Adrenal gland (tissue), 12 donors: Measurements from ENCODE around the gene CDH4. TPM values are rescaled to one million over a fixed set of nuclear protein-coding genes. Genes with fewer than 3 reads are reported as not detected.

Source experiments
- DNase-seq, 7 donors: peaks; one replicate each; pipeline ENCODE4 v3.0.0-alpha.2; 2019 to 2020
- H3K27ac ChIP-seq, 5 donors: fragments of 200-600 bp; sonication (generic) in 4 of 5; 1 replicate in 3 of 5; 2 replicates in 2 of 5; pipeline versions ENCODE4 v1.5.1 to v1.8.0; 2016 to 2020; ENCODE audit warnings: mild to moderate bottlenecking in 1 of 5
- H3K27me3 ChIP-seq: fragments of 200-600 bp; 2 replicates; pipeline ENCODE4 v1.8.0; 2021
- H3K36me3 ChIP-seq, 2 donors: fragments of 200-600 bp; replicated peaks in 1 of 2; 1 replicate in 1 of 2; 2 replicates in 1 of 2; pipeline versions ENCODE4 v1.5.1 to v1.8.0; 2018 to 2022
- H3K4me1 ChIP-seq, 2 donors: fragments of 200-600 bp; replicated peaks in 1 of 2; 1 replicate in 1 of 2; 2 replicates in 1 of 2; pipeline versions ENCODE4 v1.5.1 to v1.8.0; 2018 to 2021
- H3K4me3 ChIP-seq, 4 donors: fragments of 200-600 bp; sonication (generic) in 3 of 4; one replicate each; pipeline ENCODE4 v1.5.1; 2016 to 2018
- H3K9me3 ChIP-seq, 3 donors: fragments of 200-600 bp; sonication (generic) in 1 of 3; replicated peaks in 1 of 3; 1 replicate in 2 of 3; 2 replicates in 1 of 3; pipeline versions ENCODE4 v1.5.1 to v1.8.0; 2016 to 2021
- CTCF ChIP-seq, 6 experiments: fragments of 450-650 bp in 4 of 6; fragments of 200-600 bp in 2 of 6; sonication (generic) in 1 of 6; IDR thresholded peaks; 1 replicate in 5 of 6; 2 replicates in 1 of 6; pipeline versions ENCODE4 v1.5.1 to v1.8.0; 2016 to 2021; ENCODE audit warnings: antibody characterized with exemption in 6 of 6, mild to moderate bottlenecking in 2 of 6, moderate library complexity in 1 of 6
- POLR2A ChIP-seq, 2 donors: fragments of 450-650 bp; IDR thresholded peaks; one replicate each; pipeline ENCODE4 v1.6.1; 2017; ENCODE audit warnings: antibody characterized with exemption in 2 of 2, mild to moderate bottlenecking in 2 of 2, moderate library complexity in 1 of 2
- WGBS, 4 donors: extraction: QIAGEN DNeasy Blood & Tissue Kit in 2 of 4; methylation state at CpG; one replicate each; pipeline versions ENCODE4 v1.1.5 to v1.1.7; 2013 to 2017; 5-methylcytosine and 5-hydroxymethylcytosine counted together
- intact Hi-C, 2 donors: fragments of 100-400 bp; cut with DNase I; formaldehyde crosslinking; loops; one replicate each; pipeline versions ENCODE4 v1.14.1 to v1.15.0; 2022 to 2023
- polyA plus RNA-seq, 3 donors: library from polyadenylated mRNA; stranded (reverse); fragments of 200-250 nt in 2 of 3; fragments of 350-450 nt in 1 of 3; fragmentation: Illumina TruSeq in 1 of 3; extraction: RNeasy Lipid Tissue Mini Kit (QIAGEN cat#74804) in 1 of 3; gene quantifications; one replicate each; pipeline ENCODE4 v1.2.3, GENCODE V29; 2013 to 2014
- total RNA-seq, 9 donors: library from RNA; depleted of rRNA in 4 of 9; stranded (reverse); fragments of >200 nt in 4 of 9; fragments of 120-200 nt in 1 of 9; fragmentation: NEBNext Ultra II Directional in 1 of 9; extraction: Animal tissue kit (Norgen Biotek cat#: 25700) in 1 of 9; gene quantifications; one replicate each; pipeline versions ENCODE4 v1.1.0 to v1.2.4, GENCODE V29; 2013 to 2023
- donor health status: healthy with polysubstance abuse.
- donor health status: Bipolar disorder and iron deficiency.
- donor health status: DM: yes; HTN: yes; CAD: no.
- donor health status: DM: no; HTN: no; CAD: no.
- donor health status: DM: no; HTN: no; CAD: no.
- donor health status: DM: yes; HTN: yes; CAD: no.

The CDH4 gene
- total and polyA plus RNA-seq, 12 donors: 0.08 to 0.53 (median 0.20) TPM; not detected in 3

DNA sequence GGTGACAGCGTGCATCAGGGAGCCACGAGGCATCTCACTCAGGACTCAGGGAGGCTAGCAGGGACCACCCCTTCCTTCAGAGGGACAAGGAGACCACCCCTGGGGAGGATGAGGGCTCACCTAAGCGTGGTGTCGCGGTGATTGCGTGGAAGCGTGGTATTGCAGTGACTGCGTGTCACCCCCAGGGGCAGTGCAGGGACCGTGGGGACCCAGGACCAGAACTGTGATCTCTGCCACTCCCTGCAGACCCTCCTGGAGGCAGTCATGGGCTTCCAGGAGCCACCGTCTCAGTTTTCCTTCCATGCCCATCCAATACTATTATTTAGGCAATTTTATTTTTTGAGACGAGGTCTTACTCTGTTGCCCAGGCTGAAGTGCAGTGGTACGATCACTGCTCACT, 666.5 kb downstream of the CDH4 start:
- Histone ChIP-seq H3K9me3 (no peaks in the 10 kb centered on the region), H3K4me3 (no peak overlapping the region), H3K27ac (no peak overlapping the region), H3K4me1 (no peaks in the 10 kb centered on the region), H3K36me3 (no peaks in the 10 kb centered on the region), H3K27me3 (no peaks in the 10 kb centered on the region)
- intact Hi-C loops: no loop called here
- WGBS, 4 donors: 86 to 91% (median 89%) methylated on average over 12 of the region's 12 CpGs
- TF ChIP-seq POLR2A (IDR thresholded peaks at IDR 0.05) (no peak), CTCF (IDR thresholded peaks at IDR 0.05) (no peak)
- no peak for DNase-seq

DNA sequence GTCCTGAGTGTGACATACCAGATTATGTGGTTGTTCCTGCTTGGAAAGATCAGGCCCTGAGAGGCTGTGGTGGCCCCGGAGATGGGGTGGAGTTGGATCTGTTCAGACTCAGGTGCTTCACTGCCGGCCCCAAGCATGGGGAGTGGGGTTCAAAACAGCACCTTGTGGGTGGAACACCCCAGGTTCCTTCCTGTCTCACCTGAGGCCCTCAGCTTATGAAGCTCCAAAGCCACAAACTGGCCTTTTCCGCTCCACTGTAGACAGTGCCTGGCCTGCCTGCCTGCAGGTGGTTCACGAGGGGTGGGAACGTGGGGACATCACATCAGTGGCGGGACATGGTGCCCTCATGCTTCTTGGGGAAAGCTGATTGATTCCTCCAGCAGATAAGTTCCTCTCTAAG, 667.2 kb downstream of the CDH4 start:
- H3K36me3 ChIP-seq: no peaks in the 10 kb centered on the region
- WGBS, 4 donors: 73 to 91% (median 87%) methylated on average over 6 of the region's 6 CpGs

GRCh38 chr20:61919675-61920365, 667.8 kb downstream of the CDH4 start:
- WGBS, 4 donors: 81 to 87% (median 84%) methylated on average over 42 of the region's 42 CpGs
- Histone ChIP-seq H3K4me1 (no peaks in the 10 kb centered on the region), H3K9me3 (no peaks in the 10 kb centered on the region), H3K27ac (no peak overlapping the region), H3K27me3 (no peaks in the 10 kb centered on the region), H3K4me3 (no peak overlapping the region), H3K36me3 (no peaks in the 10 kb centered on the region)
- TF ChIP-seq POLR2A (IDR thresholded peaks at IDR 0.05) (no peak), CTCF (IDR thresholded peaks at IDR 0.05) (no peak)
- DNase-seq: no peak
- intact Hi-C loops: no loop called here

More for the DNA sequence above, 667.2 kb downstream of the CDH4 start:
- no peaks in the 10 kb centered on the region for H3K27me3 ChIP-seq
- H3K9me3 ChIP-seq: no peaks in the 10 kb centered on the region
- H3K4me1 ChIP-seq: no peaks in the 10 kb centered on the region
- H3K27ac ChIP-seq: no peak overlapping the region
- H3K4me3 ChIP-seq: no peak overlapping the region
- TF ChIP-seq POLR2A (IDR thresholded peaks at IDR 0.05): no peak
- TF ChIP-seq CTCF (IDR thresholded peaks at IDR 0.05): no peak
- DNase-seq: no peak
- intact Hi-C loops: no loop called here

- Histone ChIP-seq H3K27ac (no peak overlapping the region), H3K36me3 (no peaks in the 10 kb centered on the region), H3K4me3 (no peak overlapping the region), H3K9me3 (no peaks in the 10 kb centered on the region), H3K4me1 (no peaks in the 10 kb centered on the region), H3K27me3 (no peaks in the 10 kb centered on the region)
- TF ChIP-seq CTCF (IDR thresholded peaks at IDR 0.05): no peak
- TF ChIP-seq POLR2A (IDR thresholded peaks at IDR 0.05): no peak
- WGBS, 4 donors: 82 to 89% (median 87%) methylated on average over 8 of the region's 8 CpGs
- no peak for DNase-seq
- intact Hi-C loops: no loop called here
These were observed 670.4 kb downstream of the CDH4 start for GRCh38 chr20:61922411-61922810.
